ENCODE measurements around the gene HSD11B1L. TPM values are rescaled to one million over a fixed set of nuclear protein-coding genes. Genes with fewer than 3 reads are reported as not detected.
"Not testable (repeated sequence)": the region's sequence is repeated elsewhere in the genome, so short reads cannot be mapped to it uniquely, and the experiment has no call there.

The HSD11B1L gene
- total and polyA plus RNA-seq, 7 donors: 4.2 to 37.1 (median 19.9) TPM

GRCh38 chr19:5697022-5697889, 16.4 kb downstream of the HSD11B1L start:
- peaks cover 36 to 86% (median 61%) of the 10 kb centered on the region in 4 donors for H3K36me3 ChIP-seq

GRCh38 chr19:5697890-5698634, 17.2 kb downstream of the HSD11B1L start:
- Histone ChIP-seq H3K27ac (no peak overlapping the region), H3K4me1 (peaks cover 0 to 3% (median 1%) of the 10 kb centered on the region in 4 donors), H3K4me3 (no peak overlapping the region), H3K9me3 (no peaks in the 10 kb centered on the region), H3K36me3 (peaks cover 33 to 79% (median 53%) of the 10 kb centered on the region in 4 donors), H3K27me3 (no peaks in the 10 kb centered on the region)
- TF ChIP-seq CTCF (IDR thresholded peaks at IDR 0.05) (no peak), POLR2A (IDR thresholded peaks at IDR 0.05) (no peak), EP300 (IDR thresholded peaks at IDR 0.05) (no peak), POLR2AphosphoS5 (IDR thresholded peaks at IDR 0.05) (no peak)
- WGBS, 2 donors: 88 to 89% methylated on average over 30 of the region's 30 CpGs
- intact Hi-C loops (cut with DNase I): no loop called here
- DNase-seq: no peak

More at GRCh38 chr19:5697022-5697889, 16.4 kb downstream of the HSD11B1L start:
- no peaks in the 10 kb centered on the region for H3K9me3 ChIP-seq
- TF ChIP-seq CTCF (IDR thresholded peaks at IDR 0.05): no peak
- TF ChIP-seq POLR2AphosphoS5 (IDR thresholded peaks at IDR 0.05): no peak
- no peak for TF ChIP-seq POLR2A (IDR thresholded peaks at IDR 0.05)
- TF ChIP-seq EP300 (IDR thresholded peaks at IDR 0.05): no peak
- peak; percentile 66 for DNase-seq
- no peak overlapping the region for H3K27ac ChIP-seq
- 81 to 86% methylated on average over 25 of the region's 25 CpGs for WGBS, 2 donors
- peaks cover 0 to 11% (median 7%) of the 10 kb centered on the region in 4 donors for H3K4me1 ChIP-seq
- no peak overlapping the region for H3K4me3 ChIP-seq
- H3K27me3 ChIP-seq: no peaks in the 10 kb centered on the region
- intact Hi-C loops (cut with DNase I): no loop called here

- no peak overlapping the region for H3K4me3 ChIP-seq
- H3K27me3 ChIP-seq: no peaks in the 10 kb centered on the region
- intact Hi-C loops (cut with DNase I): no loop called here
- DNase-seq: peak; percentile 62
- H3K36me3 ChIP-seq: peaks cover 30 to 79% (median 53%) of the 10 kb centered on the region in 4 donors
- H3K9me3 ChIP-seq: no peaks in the 10 kb centered on the region
- no peaks in the 10 kb centered on the region for H3K4me1 ChIP-seq
- no peak overlapping the region for H3K27ac ChIP-seq
- no peak for TF ChIP-seq POLR2AphosphoS5 (IDR thresholded peaks at IDR 0.05)
- no peak for TF ChIP-seq EP300 (IDR thresholded peaks at IDR 0.05)
- TF ChIP-seq CTCF (IDR thresholded peaks at IDR 0.05): no peak
- TF ChIP-seq POLR2A (IDR thresholded peaks at IDR 0.05): no peak
- 91% methylated on average over 38 of the region's 38 CpGs for WGBS, 2 donors
These were observed 18.0 kb downstream of the HSD11B1L start for GRCh38 chr19:5698635-5699422.

- Histone ChIP-seq H3K36me3 (peaks cover 32 to 79% (median 45%) of the 10 kb centered on the region in 4 donors), H3K27me3 (no peaks in the 10 kb centered on the region), H3K4me1 (no peaks in the 10 kb centered on the region), H3K27ac (no peak overlapping the region), H3K9me3 (no peaks in the 10 kb centered on the region), H3K4me3 (no peak overlapping the region)
- intact Hi-C loops (cut with DNase I): no loop called here
- no peak for TF ChIP-seq EP300 (IDR thresholded peaks at IDR 0.05)
- 96 to 97% methylated on average over 22 of the region's 22 CpGs for WGBS, 2 donors
- DNase-seq: peak; percentile 64
These were observed 19.7 kb downstream of the HSD11B1L start for GRCh38 chr19:5700455-5701092.

GRCh38 chr19:5702053-5702410, 21.2 kb downstream of the HSD11B1L start:
- H3K4me1 ChIP-seq; DNase-seq; H3K9me3 ChIP-seq; H3K27me3 ChIP-seq; H3K4me3 ChIP-seq; intact Hi-C loops (cut with DNase I); H3K27ac ChIP-seq: not testable (repeated sequence)
- whole genome bisulfite sequencing, 2 donors: 92 to 96% methylated on average over 23 to 26 of the region's 28 CpGs
- H3K36me3 ChIP-seq: peaks cover 32 to 79% (median 46%) of the 10 kb centered on the region in 4 donors

Data from sigmoid colon (tissue), 7 donors.